Nephron (organoid): ENCODE results near the gene TAP2.

Experiments used
- H3K27ac Mint-ChIP-seq, 3 experiments: 2 replicates each; pipeline ENCODE4 v1.8.0; 2020; ENCODE audit warnings: mixed read lengths in 3 of 3, mild to moderate bottlenecking in 2 of 3, moderate library complexity in 1 of 3
- H3K27me3 Mint-ChIP-seq: 2 replicates; pipeline ENCODE4 v1.8.0; 2021; ENCODE audit warnings: low read depth, mild to moderate bottlenecking, moderate library complexity, mixed read lengths
- H3K36me3 Mint-ChIP-seq: 2 replicates; pipeline ENCODE4 v1.8.0; 2020; ENCODE audit warnings: low read depth, mixed read lengths
- H3K4me1 Mint-ChIP-seq: 2 replicates; pipeline ENCODE4 v1.8.0; 2020; ENCODE audit warnings: mixed read lengths
- H3K4me3 Mint-ChIP-seq, 3 experiments: 2 replicates each; pipeline ENCODE4 v1.8.0; 2020; ENCODE audit warnings: mild to moderate bottlenecking in 3 of 3, mixed read lengths in 3 of 3, moderate library complexity in 2 of 3
- H3K9me3 Mint-ChIP-seq: 2 replicates; pipeline ENCODE4 v1.8.0; 2020; ENCODE audit warnings: mixed read lengths
- TF ChIP-seq, protein P1 (sequence below), 3 experiments: fragments of 200-600 bp; sonication (generic); IDR thresholded peaks; one replicate each; pipeline ENCODE4 v1.5.0; 2021; ENCODE audit warnings: antibody characterized with exemption in 3 of 3; ENCODE audit not compliant: unreplicated experiment in 3 of 3

Gene TAP2

DNA sequence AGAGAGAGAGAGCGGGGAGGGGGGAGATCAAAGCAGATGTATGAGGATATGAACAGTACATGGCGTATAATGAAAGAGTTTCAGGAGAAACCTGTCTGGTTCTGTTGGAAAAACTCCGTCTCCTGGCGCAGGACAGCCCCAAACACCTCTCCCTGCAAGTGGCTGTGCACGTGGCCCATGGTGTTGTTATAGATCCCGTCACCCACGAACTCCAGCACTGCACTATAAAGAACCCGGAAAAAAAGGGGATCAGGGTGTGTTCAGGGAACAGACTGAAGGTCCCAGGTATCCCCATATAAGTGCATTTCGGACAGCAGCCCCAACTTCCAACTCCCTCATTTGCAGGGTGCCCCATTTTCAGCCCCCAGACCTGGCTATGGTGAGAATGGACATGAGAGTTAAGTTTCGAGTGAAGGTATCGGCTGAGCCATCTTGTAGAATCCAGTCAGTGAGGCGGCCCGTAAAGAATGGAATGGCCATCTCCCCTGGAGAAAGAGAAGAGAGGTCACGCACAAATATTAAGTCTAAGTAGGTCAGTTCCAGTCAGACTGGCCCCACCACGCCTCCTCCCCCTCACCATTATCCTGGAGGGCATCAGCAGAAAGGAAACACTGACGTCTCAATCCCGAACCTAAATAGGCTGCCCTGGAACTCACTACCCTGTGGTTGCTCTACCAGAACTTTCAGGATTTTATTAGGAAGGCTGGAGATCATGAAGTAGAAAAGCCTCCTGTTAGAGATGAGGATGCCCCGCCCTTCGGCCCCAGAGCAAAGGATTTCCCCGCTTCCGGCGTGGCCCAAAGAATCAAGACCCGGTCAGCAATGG lies 13.7 kb upstream of the TAP2 start:
- no peaks in the 10 kb centered on the region for H3K9me3 Mint-ChIP-seq
- H3K36me3 Mint-ChIP-seq: no peaks in the 10 kb centered on the region
- H3K4me3 Mint-ChIP-seq: peak overlapping the region; percentile 66 to 76 (median 70)
- H3K27ac Mint-ChIP-seq: no peak overlapping the region
- peaks cover 15% of the 10 kb centered on the region for H3K4me1 Mint-ChIP-seq
- peaks cover 95% of the 10 kb centered on the region for H3K27me3 Mint-ChIP-seq
- TF ChIP-seq, protein P1, sequence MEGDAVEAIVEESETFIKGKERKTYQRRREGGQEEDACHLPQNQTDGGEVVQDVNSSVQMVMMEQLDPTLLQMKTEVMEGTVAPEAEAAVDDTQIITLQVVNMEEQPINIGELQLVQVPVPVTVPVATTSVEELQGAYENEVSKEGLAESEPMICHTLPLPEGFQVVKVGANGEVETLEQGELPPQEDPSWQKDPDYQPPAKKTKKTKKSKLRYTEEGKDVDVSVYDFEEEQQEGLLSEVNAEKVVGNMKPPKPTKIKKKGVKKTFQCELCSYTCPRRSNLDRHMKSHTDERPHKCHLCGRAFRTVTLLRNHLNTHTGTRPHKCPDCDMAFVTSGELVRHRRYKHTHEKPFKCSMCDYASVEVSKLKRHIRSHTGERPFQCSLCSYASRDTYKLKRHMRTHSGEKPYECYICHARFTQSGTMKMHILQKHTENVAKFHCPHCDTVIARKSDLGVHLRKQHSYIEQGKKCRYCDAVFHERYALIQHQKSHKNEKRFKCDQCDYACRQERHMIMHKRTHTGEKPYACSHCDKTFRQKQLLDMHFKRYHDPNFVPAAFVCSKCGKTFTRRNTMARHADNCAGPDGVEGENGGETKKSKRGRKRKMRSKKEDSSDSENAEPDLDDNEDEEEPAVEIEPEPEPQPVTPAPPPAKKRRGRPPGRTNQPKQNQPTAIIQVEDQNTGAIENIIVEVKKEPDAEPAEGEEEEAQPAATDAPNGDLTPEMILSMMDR (IDR thresholded peaks at IDR 0.05; ENCODE audit: unreplicated experiment in 3 of 3): no peak

- TF ChIP-seq, protein P1 (IDR thresholded peaks at IDR 0.05; ENCODE audit: unreplicated experiment in 3 of 3): no peak
- peak overlapping the region in 1 of 3 experiments; percentile 58 for H3K4me3 Mint-ChIP-seq
- H3K27me3 Mint-ChIP-seq: peaks cover 93% of the 10 kb centered on the region
- no peaks in the 10 kb centered on the region for H3K9me3 Mint-ChIP-seq
- peaks cover 15% of the 10 kb centered on the region for H3K4me1 Mint-ChIP-seq
- H3K27ac Mint-ChIP-seq: no peak overlapping the region
- no peaks in the 10 kb centered on the region for H3K36me3 Mint-ChIP-seq
Measured at GRCh38 chr6:32851025-32851424, 12.5 kb upstream of the TAP2 start.

DNA sequence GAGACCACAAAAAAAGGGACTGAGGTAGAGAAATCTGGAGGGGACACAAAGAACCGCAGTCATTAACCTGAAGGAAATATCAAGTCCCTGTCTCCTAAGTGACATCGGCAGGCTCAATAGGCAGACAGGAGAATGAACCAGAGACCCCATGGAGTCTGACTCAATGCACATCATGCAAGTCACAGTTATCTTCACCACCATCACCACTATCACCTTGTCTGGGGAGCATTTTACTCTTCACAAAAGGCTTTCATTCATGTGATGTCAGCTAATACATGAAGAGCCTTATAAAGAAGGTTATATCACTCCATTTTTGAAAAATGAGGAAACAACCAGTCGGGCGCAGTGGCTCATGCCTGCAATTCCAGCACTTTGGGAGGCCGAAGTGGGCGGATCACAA lies 10.6 kb upstream of the TAP2 start:
- Mint-ChIP-seq H3K9me3 (no peaks in the 10 kb centered on the region), H3K4me1 (peaks cover 19% of the 10 kb centered on the region)
- TF ChIP-seq, protein P1 (IDR thresholded peaks at IDR 0.05; ENCODE audit: unreplicated experiment in 3 of 3): no peak

DNA sequence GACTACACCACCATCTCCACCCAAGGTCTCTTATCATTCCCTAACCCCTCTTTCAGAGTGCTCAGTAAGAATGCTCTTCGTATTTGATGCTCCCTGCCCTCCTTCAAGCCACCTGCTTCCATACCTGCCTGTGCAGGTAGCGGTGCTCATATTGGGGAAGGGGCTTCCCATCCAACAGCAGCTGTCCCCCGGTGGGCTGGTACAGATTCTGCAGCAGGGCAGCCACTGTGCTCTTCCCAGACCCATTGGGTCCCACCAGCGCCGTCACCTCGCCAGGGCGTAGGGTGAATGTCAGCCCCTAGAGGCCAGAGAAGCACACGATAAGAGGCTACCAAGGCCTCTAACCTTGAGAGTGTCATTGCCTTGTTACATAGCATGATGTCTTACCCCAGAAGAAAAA lies 9.3 kb upstream of the TAP2 start:
- H3K4me1 Mint-ChIP-seq: peaks cover 20% of the 10 kb centered on the region

More for the DNA sequence above, 10.6 kb upstream of the TAP2 start:
- Mint-ChIP-seq H3K4me3 (peak overlapping the region in 1 of 3 experiments; percentile 14), H3K27ac (no peak overlapping the region), H3K27me3 (peaks cover 93% of the 10 kb centered on the region), H3K36me3 (no peaks in the 10 kb centered on the region)

DNA sequence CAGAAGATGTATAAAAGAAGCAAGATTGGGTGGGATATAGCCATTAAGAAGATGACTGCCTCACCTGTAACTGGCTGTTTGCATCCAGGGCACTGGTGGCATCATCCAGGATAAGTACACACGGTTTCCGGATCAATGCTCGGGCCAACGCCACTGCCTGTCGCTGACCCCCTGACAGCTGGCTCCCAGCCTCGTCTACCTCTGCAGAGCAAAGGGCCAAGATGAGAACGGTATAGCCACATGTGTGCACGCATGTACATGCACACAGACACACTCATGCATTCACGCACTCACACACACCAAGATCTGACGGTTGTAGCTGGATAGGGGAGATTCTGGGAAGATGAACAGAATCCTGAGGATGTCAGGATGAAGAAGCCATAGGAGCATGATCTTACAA lies 8.5 kb upstream of the TAP2 start:
- Mint-ChIP-seq H3K27ac (no peak overlapping the region), H3K4me3 (no peak overlapping the region), H3K36me3 (no peaks in the 10 kb centered on the region), H3K9me3 (no peaks in the 10 kb centered on the region), H3K4me1 (peaks cover 14% of the 10 kb centered on the region), H3K27me3 (peaks cover 97% of the 10 kb centered on the region)
- TF ChIP-seq, protein P1 (IDR thresholded peaks at IDR 0.05; ENCODE audit: unreplicated experiment in 3 of 3): no peak

More for the DNA sequence above, 9.3 kb upstream of the TAP2 start:
- Mint-ChIP-seq H3K36me3 (no peaks in the 10 kb centered on the region), H3K4me3 (no peak overlapping the region), H3K27ac (no peak overlapping the region), H3K27me3 (peaks cover 97% of the 10 kb centered on the region), H3K9me3 (no peaks in the 10 kb centered on the region)
- TF ChIP-seq, protein P1 (IDR thresholded peaks at IDR 0.05; ENCODE audit: unreplicated experiment in 3 of 3): no peak
